ENCODE measurements around the gene NUDT1.

- TF ChIP-seq CTCF (IDR thresholded peaks at IDR 0.05), result no peak
- TF ChIP-seq POLR2AphosphoS5 (IDR thresholded peaks at IDR 0.05; ENCODE audit: low read depth, low read length), result no peak
These were observed 23.6 kb upstream of the NUDT1 start for GRCh38 chr7:2218444-2218785.
